Measurements from ENCODE around the gene MT1E. TPM values are rescaled to one million over a fixed set of nuclear protein-coding genes. Genes with fewer than 3 reads are reported as not detected.
A peak's percentile ranks its signal among the peaks of the same experiment; 100 is the strongest.

The MT1E gene
- total and polyA plus RNA-seq, 2 of the 8 experiments (the other 6 are each of a cell fraction or from before 2014, with no cell fraction given), result 7.9 to 117 TPM

GRCh38 chr16:56589141-56590039, 36.2 kb upstream of the MT1E start, which contains the start of gene MT3:
TSS of gene MT3 (plus strand) at chr16:56589528. CDS start at chr16:56589591, 63 bp downstream.
- ChIA-PET POLR2A (ENCODE audit: partially characterized antibody) (interaction anchor here (0.6 kb wide), 1 partner anchor 47 kb away, joined by 4 read pairs; no protein-coding TSS in a partner anchor), CTCF (ENCODE audit: partially characterized antibody) (interaction anchor here (0.8 to 2.0 kb wide), 7 partner anchors 11 to 63 kb away, joined by 3 to 11 read pairs (median 3); no protein-coding TSS in a partner anchor)
- H3K4me2 ChIP-seq (ENCODE audit: insufficient read depth in 1 of 2, low read depth in 2 of 2, low read length in 2 of 2), result peak within 1 kb of the TSS; percentile 88 to 92
- H3K18ac ChIP-seq (ENCODE audit: extremely low read depth, low read length), result peak within 1 kb of the TSS; percentile 32; the same call in 1 of the 2 replicates
- no peak within 1 kb of the TSS for H2BK15ac ChIP-seq (ENCODE audit: low read length)
- H3K9me3 ChIP-seq (ENCODE audit: insufficient read depth in 2 of 2, low read depth in 1 of 2, low read length in 1 of 2), result no peaks in the 10 kb centered on the region
- H4K8ac ChIP-seq (ENCODE audit: extremely low read depth, insufficient read depth, low read length), result no peak within 1 kb of the TSS
- H3K27ac ChIP-seq (ENCODE audit: low read depth, low read length), result no peak within 1 kb of the TSS
- H3K23ac ChIP-seq (ENCODE audit: insufficient read length), result no peak within 1 kb of the TSS
- no peak within 1 kb of the TSS for H2AK5ac ChIP-seq (ENCODE audit: low read depth, low read length)
- no peaks in the 10 kb centered on the region for H3K79me2 ChIP-seq (ENCODE audit: control insufficient read depth in 1 of 2, insufficient read depth in 2 of 2, low read length in 2 of 2)
- FAIRE-seq (no peak), DNase-seq (ENCODE audit: low read depth in 1 of 2, low spot score in 2 of 2) (peak in 1 of 2 experiments; percentile 64)
- H3K4me1 ChIP-seq (replicated peaks in 1 of 4; ENCODE audit: control insufficient read depth in 3 of 4, insufficient read depth in 4 of 4, low read length in 3 of 4), result peaks cover 0 to 13% (median 4%) of the 10 kb centered on the region in 4 experiments; a peak in 5 of 7 replicates
- no peaks in the 10 kb centered on the region for H3K79me1 ChIP-seq (ENCODE audit: low read depth, low read length)
- H3K4ac ChIP-seq (replicated peaks; ENCODE audit: insufficient read length, low read depth, low read length), result no peak within 1 kb of the TSS
- H2BK20ac ChIP-seq (ENCODE audit: low read length), result no peak within 1 kb of the TSS
- H2BK12ac ChIP-seq (ENCODE audit: low read depth, low read length), result no peak within 1 kb of the TSS
- H4K5ac ChIP-seq (ENCODE audit: insufficient read length, low read depth, low read length), result no peak within 1 kb of the TSS
- no peak within 1 kb of the TSS; a peak in 1 of 7 replicates for H3K9ac ChIP-seq (replicated peaks in 1 of 4; ENCODE audit: extremely low read depth in 1 of 4, low read depth in 3 of 4, low read length in 3 of 4)
- no peak within 1 kb of the TSS for H2BK120ac ChIP-seq (replicated peaks; ENCODE audit: low read depth, low read length)
- H2BK5ac ChIP-seq (ENCODE audit: low read depth, low read length), result no peak within 1 kb of the TSS
- peak within 1 kb of the TSS; percentile 28 to 65 (median 38) for H3K4me3 ChIP-seq (ENCODE audit: extremely low read depth in 1 of 4, insufficient read depth in 2 of 4, low read depth in 3 of 4, low read length in 4 of 4)
- WGBS, 2 experiments (ENCODE audit: extremely low coverage in 1 of 2, insufficient coverage in 1 of 2, insufficient read length in 1 of 2, insufficient replicate concordance in 2 of 2, low coverage in 1 of 2, low lambda C conversion rate in 2 of 2, missing lambda C conversion rate in 1 of 2), result 11% methylated on average over 65 of the region's 87 CpGs; no CpG with 5 or more reads in 1 of the 2 experiments
- no peak within 1 kb of the TSS for H4K91ac ChIP-seq (replicated peaks; ENCODE audit: insufficient read length, low read length)
- H3K27me3 ChIP-seq (replicated peaks in 1 of 4; ENCODE audit: control insufficient read depth in 3 of 4, extremely low read depth in 1 of 4, insufficient read depth in 3 of 4, low read length in 3 of 4), result peaks cover 20 to 52% (median 43%) of the 10 kb centered on the region in 4 experiments
- H2AFZ ChIP-seq (ENCODE audit: low read length), result 0 out of 2 replicates have a peak within 1 kb of the TSS, but pooled peaks have one; percentile 34
- no peaks in the 10 kb centered on the region for H3K36me3 ChIP-seq (ENCODE audit: control insufficient read depth in 2 of 4, insufficient read depth in 4 of 4, low read length in 3 of 4)
- peaks cover 2 to 4% of the 10 kb centered on the region in 2 experiments for H4K20me1 ChIP-seq (replicated peaks in 1 of 2; ENCODE audit: control insufficient read depth in 1 of 2, insufficient read depth in 2 of 2, low read length in 2 of 2)
- peaks cover 8% of the 10 kb centered on the region; the same call in 1 of the 2 replicates for H3K23me2 ChIP-seq (ENCODE audit: low read depth, low read length)
- no peak within 1 kb of the TSS for H3K14ac ChIP-seq (ENCODE audit: insufficient read length)
- H3K56ac ChIP-seq (replicated peaks; ENCODE audit: insufficient read length, low read depth, low read length), result no peak within 1 kb of the TSS
- TF ChIP-seq EGR1 (IDR thresholded peaks at IDR 0.05; ENCODE audit: borderline replicate concordance, low read depth, low read length), result peak; percentile 30; the same call in 1 of the 2 replicates
- peak; percentile 53; the same call in 1 of the 2 replicates for TF ChIP-seq TBP (IDR thresholded peaks at IDR 0.05; ENCODE audit: low read depth, low read length)
- TF ChIP-seq, protein P1, sequence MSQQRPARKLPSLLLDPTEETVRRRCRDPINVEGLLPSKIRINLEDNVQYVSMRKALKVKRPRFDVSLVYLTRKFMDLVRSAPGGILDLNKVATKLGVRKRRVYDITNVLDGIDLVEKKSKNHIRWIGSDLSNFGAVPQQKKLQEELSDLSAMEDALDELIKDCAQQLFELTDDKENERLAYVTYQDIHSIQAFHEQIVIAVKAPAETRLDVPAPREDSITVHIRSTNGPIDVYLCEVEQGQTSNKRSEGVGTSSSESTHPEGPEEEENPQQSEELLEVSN (IDR thresholded peaks at IDR 0.05), result peak; percentile 64
- peak; percentile 82; the same call in 1 of the 2 replicates for TF ChIP-seq SUZ12 (IDR thresholded peaks at IDR 0.05; ENCODE audit: low read length)
- TF ChIP-seq HDAC2 (IDR thresholded peaks at IDR 0.05; ENCODE audit: borderline replicate concordance in 1 of 2, low read depth in 2 of 2, low read length in 2 of 2), result peak in 1 of 2 experiments; percentile 85; a peak in 1 of 4 replicates
- peak; percentile 87 for TF ChIP-seq KDM4A (IDR thresholded peaks at IDR 0.05; ENCODE audit: low read depth, low read length, severe bottlenecking)
